HG02798 (cell line): ENCODE results near the gene IFNA8.
"Not testable (repeated sequence)": the region's sequence is repeated elsewhere in the genome, so short reads cannot be mapped to it uniquely, and the experiment has no call there.

Experiments
- ATAC-seq: cut with Tn5 transposase; IDR thresholded peaks from one replicate; pipeline ENCODE4 v1.9.1; 2021; ENCODE audit warnings: mild to moderate bottlenecking; ENCODE audit not compliant: unreplicated experiment, poor library complexity

Gene IFNA8

GRCh38 chr9:21408817-21409216 is at the start of gene IFNA8:
TSS of gene IFNA8 (plus strand) at chr9:21409117. CDS start at chr9:21409177, 60 bp downstream.
- ATAC-seq, result no peak

DNA sequence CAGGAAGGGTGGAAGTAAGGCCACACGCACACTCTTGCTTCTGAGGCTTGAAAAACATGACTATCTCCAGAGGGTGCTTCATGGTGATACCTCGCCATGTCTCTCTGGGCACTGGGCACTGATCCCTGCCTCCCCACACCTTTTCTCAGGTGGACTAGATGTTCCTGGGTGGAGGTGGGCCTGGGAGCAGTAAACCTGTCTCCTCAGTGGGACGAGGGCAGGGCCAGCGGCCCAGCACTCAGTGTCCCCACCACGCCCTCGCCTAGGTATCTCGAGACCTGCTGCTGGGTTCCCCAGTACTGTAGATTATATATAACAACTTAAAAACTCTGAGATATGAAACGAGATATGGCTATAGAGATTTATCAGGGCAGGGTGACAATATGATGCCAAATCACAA is 46.6 kb upstream of the IFNA8 start:
- ATAC-seq, result no peak

DNA sequence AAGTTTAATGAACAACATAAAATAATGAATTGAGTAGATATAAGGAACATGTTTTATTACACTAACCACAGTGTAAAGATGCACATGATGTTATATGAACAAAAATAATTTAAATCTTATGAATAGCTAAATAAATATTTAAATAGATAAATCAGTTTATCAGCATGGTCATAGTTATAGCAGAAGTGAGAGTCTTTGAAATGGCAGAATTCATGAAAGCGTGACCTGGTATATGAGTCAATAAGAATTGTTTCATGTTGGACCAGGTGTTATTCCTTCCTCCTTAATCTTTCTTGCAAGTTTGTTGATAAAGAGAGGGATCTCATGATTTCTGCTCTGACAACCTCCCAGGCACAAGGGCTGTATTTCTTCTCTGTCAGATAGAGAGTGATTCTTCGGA is 41.7 kb upstream of the IFNA8 start:
- peak; percentile 61 for ATAC-seq

DNA sequence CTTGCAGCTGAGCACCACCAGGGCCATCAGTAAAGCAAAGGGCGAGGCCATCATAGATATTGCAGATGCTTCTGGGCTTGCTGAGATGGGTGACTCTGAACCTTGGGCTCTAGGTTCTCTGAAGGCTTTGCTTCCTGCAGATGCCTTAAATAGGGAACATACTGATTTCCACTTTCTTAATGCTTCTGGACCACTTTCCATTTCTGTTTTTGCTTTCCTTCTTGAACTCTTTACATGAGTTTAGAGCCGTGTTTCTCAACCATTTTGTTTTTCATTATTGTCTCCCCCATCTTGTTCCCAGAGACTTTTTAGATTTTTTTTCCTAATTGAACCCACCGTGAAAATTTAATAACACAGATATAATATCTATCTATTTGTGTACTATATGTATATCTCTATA is 41.0 kb upstream of the IFNA8 start, which contains the start of gene IFNA13:
IFNA13 (minus strand) TSS at position 101 of the 400 bp plus-strand sequence; CDS start at position 54, 47 bp downstream.
- ATAC-seq, result no peak

DNA sequence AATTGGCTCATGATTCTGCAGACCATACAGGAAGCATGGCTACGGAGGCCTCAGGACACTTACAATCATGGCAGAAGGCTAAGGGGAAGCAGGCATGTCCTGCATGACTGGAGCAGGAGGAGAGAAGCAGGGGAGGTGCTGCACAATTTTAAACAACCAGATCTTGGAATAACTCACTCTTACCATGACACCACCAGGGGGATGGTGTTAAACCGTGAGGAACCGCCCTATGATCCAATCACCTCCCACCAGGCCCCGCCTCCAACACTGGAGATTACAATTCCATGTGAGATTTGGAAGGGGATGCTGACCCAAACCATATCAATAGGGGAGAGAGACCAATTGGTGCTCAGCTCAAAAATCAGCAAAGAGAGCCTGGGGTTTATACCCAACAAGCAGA is 37.5 kb upstream of the IFNA8 start:
- not testable (repeated sequence) for ATAC-seq

DNA sequence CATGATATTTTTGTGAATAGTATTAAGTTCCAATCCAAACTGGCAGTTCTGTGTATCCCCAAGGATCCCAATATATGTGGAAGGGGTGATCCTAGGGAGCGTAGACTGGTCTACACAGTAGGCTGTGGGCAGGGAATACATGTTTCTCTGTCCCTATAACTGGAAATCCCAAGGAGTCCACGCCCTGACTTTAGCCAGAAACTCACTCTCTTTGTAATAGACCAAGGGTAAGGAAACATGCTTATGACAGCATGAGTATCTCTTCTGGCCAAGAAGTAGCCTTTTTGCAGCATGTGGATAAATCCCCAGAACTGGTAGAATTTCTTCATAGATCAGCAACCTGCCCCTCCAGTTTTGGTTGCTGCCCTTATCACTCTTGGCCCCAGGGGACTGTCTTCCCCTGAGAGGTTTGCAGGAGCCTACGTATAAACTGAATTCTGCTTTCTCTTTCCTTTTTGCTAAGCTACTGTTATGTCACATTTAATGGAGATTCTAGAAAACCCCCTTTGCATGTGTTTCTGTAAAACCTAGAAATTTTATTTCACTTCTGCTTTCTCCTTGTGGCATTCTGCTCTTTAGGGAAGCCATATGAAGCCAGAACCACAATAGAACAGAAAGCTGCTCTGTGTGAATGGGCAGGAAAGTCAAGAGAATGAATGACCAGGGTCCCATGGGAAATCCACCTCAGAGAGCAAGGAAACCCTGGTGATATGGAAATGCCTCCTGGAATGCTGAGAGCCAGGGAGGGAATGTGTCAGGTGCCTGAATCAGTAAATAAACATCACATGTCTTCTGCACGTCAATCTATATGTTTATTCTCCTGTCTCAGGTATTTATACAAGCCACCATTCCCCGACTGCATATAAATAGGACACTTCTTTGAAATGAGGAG is 27.2 kb upstream of the IFNA8 start:
- peak; percentile 99 for ATAC-seq

GRCh38 chr9:21383627-21384026 is 25.3 kb upstream of the IFNA8 start:
- ATAC-seq, result no peak

GRCh38 chr9:21385131-21385670 is 23.7 kb upstream of the IFNA8 start, which contains the start of gene IFNA2:
TSS of gene IFNA2 (minus strand) at chr9:21385398. CDS start at chr9:21385329, 69 bp downstream.
- ATAC-seq, result no peak

DNA sequence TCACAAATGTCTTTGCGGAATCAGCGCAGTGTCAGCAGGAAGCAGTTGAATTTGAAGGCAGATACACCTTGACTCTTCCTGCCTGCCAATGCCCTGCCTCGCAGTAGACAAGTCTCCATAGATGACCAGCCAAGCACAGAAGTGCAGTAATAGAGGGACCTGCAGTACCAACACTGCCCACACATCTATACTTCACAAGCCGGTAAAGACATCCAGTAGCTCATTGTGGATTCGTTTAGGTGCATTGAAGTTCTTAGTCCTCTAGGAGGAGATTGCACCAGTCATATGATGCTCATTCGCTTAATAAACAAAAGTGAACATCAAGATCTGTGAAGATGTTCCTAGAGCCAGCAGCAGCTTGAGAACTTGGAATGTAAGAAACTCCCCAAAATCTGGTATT is 16.6 kb upstream of the IFNA8 start:
- ATAC-seq, result peak; percentile 83

- ATAC-seq, result peak; percentile 82
Measured at GRCh38 chr9:21395778-21396717, 12.9 kb upstream of the IFNA8 start.

GRCh38 chr9:21398955-21399489 is 9.9 kb upstream of the IFNA8 start:
- no peak for ATAC-seq

DNA sequence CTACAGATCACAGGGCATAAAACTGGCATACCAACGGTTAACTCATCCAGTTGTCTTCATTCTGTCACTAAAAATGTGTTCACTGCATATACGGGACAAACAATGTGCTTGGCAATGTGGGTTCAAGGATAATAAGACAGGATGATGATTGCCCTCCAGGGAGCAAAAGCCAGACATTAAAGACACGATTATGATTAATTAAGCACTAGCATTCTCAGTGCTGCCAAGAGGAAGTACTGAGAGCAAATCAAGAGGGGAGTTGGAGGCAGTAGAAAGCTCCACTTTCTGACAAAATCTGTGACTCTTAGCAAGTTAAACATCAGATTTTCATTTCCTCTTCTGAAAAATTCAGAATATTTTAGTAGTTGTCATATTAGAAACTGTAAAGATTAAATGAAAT is 9.0 kb upstream of the IFNA8 start:
- no peak for ATAC-seq

DNA sequence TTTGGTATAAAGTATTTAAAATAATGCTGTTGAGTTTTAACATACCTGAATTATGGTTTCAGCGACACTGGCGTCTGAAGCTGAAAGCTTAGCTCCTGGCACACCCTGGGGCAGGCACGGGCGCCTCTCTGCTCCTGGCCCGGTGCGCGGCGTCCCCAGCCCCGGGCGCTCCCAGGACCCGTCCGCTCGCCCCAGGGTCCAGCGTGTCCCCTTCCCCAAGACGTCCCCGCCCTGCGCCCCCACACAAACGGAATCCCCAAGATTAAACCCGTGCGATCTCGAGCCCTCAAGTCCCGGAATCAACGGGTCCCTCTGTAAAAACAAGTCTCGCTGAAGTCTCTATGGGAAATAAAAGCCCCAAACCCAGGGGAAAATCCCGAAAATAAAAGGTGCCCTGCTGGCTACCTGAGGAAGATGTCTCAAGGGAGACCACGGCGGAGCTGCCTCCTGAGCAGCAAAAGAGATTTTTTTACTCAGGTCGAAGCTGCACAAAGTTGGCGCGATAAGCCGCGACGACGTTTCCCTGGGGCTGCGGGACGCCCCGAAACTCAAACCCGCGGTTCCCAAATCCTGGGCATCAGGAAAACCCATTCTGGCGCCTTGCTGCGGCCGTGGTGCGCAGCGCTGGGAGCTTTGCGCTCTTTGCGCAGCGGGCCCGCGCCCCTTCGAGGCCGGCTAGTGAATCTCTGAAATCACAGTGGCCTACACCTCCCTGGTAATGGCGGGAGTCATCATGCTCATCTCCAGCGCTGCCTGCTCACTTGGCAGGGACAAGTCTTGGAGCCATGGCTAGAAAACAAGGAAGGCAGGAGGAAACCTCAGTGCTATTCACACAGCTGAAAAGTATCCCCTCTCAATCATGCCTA is 6.3 kb upstream of the IFNA8 start:
- ATAC-seq, result no peak

- no peak for ATAC-seq
Measured at GRCh38 chr9:21404146-21404545, 4.8 kb upstream of the IFNA8 start.

GRCh38 chr9:21412107-21412506 is 3.2 kb downstream of the IFNA8 start:
- ATAC-seq, result no peak

DNA sequence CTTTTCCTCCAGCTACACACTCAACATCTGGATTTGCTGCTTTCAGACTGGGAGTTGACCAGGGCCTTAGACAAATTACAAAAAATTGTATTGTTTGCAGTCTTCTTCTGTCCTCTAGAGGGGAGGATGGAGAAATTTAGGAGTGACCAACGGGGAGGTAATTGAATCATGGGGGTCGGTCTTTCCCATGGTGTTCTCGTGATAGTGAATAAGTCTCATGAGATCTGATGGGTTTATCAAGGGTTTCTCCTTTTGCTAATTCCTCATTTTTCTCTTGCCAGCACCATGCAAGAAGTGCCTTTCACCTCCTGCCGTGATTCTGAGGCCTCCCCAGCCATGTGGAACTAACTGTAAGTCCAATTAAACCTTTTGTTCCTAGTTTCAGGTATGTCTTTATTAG is 4.2 kb downstream of the IFNA8 start:
- ATAC-seq, result no peak

GRCh38 chr9:21413624-21414023 is 4.7 kb downstream of the IFNA8 start:
- peak; percentile 64 for ATAC-seq

GRCh38 chr9:21414220-21414940 is 5.5 kb downstream of the IFNA8 start:
- ATAC-seq, result no peak
